GM18499 (cell line): ENCODE results near the gene HMGN1.

Source experiments
- ATAC-seq: cut with Tn5 transposase; IDR thresholded peaks from one replicate; pipeline ENCODE4 v1.9.1; 2021; ENCODE audit warnings: moderate number of reproducible peaks; ENCODE audit not compliant: insufficient read depth, unreplicated experiment

The HMGN1 gene

GRCh38 chr21:39313042-39313570, 35.8 kb downstream of the HMGN1 start:
- ATAC-seq, result no peak

GRCh38 chr21:39312112-39313041, 36.5 kb downstream of the HMGN1 start:
- peak; percentile 53 for ATAC-seq

- ATAC-seq, result no peak
These were observed 37.7 kb downstream of the HMGN1 start for GRCh38 chr21:39311164-39311563.

GRCh38 chr21:39307466-39307865, 41.4 kb downstream of the HMGN1 start:
- no peak for ATAC-seq

GRCh38 chr21:39300587-39300986, 48.3 kb downstream of the HMGN1 start:
- ATAC-seq, result no peak

GRCh38 chr21:39296891-39297290, 52.0 kb downstream of the HMGN1 start:
- ATAC-seq, result no peak
